GM21423 (cell line): ENCODE measurements around the gene HCCS.
"Not testable (repeated sequence)": the region's sequence is repeated elsewhere in the genome, so short reads cannot be mapped to it uniquely, and the experiment has no call there.

Experiments used
- ATAC-seq: cut with Tn5 transposase; IDR thresholded peaks from one replicate; pipeline ENCODE4 v1.9.1; 2021; ENCODE audit warnings: mild to moderate bottlenecking, moderate library complexity; ENCODE audit not compliant: unreplicated experiment

Gene HCCS

DNA sequence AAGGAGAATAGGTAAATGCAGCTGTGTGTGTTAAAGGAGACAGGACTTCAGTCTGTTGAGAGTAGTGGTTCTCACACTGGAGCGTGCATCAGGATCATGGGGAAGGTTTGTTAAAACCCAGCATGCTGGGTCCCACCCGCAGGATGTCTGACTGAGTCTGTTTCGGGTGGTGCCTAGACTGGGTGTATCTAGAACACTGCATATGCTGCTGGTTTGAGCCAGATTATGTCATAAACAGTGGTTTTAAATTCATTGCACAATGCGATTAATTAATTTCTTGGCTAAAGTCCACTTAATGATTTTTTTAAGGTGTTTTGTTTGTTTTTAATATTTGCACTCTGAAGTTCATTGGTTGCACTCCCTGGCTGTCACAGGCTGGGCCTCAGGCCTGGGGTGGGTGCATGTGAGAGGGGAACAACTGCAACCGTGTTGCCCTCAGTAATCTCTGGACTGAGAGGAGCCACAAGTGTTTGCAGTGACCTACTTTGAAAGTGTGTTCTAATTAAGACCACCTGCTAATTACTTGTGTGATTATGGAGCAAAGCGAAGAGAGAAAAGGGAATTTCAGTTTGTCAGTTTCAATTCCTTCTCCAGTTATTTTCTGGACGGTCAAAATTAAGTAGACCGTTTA is 8.3 kb downstream of the HCCS start:
- ATAC-seq = no peak

DNA sequence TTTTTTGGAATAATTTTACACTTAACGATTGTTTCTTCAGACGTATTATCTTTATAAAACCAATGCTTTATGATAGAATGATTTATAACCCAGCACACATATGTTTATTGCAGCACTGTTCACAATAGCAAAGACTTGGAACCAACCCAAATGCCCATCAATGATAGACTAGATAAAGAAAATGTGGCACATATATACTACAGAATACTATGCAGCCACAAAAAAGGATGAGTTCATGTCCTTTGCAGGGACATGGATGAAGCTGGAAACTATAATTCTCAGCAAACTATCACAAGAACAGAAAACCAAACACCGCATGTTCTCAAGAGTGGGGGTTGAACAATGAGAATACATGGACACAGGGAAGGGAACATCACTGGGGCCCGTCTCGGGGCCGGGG is 12.0 kb downstream of the HCCS start:
- ATAC-seq = not testable (repeated sequence)

DNA sequence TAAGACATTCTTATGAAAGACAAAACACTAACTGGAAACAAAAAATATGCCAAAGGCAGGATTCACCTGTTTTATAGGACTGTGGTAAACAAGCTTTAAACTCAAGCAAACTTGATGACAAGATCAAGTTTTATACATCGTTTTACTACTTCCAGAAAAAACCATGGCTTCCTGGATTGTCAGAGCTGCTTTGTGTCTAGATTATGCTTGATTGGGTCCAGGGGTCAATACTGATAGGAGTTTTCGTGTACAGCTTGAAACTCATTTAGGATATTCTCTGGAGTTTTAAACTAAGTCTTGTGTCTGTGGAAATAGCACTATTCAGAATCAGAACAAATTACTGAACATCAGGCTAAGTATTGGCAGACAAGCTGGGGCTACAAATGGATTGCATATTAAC is 13.0 kb downstream of the HCCS start:
- ATAC-seq = no peak

DNA sequence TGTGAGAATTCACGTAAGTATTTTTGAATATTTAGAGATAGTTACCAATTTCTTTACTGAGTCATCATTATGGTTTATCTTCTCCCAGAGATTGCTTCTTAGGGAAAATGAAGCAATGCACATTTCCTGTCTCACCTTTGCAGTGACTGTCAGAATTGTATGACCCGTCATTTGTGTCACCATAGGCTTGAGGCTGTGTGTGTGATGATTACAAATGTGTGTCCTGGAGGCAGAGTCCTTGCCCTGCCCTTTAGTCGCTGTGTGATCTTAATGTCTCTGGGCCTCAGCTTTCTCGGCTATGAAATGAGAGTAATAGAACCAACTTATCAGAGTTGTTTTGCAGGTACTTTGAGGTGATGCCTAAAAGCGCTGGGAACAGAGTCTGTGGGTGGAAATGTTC is 13.9 kb downstream of the HCCS start:
- ATAC-seq = no peak

DNA sequence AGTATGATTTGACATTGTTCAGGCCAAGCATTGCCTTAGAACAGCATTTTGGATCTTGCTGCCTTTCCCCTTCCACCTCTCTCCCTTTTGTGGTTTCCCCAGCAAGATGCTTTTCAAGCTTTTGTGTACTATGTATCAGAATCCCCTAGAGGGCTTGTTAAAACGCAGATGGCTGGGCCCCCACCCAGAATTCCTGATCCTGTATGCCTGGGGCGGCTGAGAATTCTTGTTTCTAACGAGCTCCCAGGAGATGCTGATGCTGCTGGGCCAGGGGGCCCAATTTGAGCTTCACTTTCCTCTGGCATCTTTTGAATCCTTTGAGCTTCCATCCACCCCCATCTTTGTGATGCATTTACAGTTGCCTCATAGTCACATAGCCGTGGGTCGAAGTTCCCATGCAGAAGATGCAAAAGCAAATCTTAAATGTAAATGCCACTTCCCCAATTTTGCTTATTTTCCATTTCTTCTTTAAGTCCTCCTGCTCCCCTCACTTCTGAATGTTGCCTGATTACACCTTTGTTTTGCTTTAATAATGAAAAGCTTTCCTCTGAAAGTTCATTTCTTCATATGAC is 18.5 kb downstream of the HCCS start:
- no peak for ATAC-seq

DNA sequence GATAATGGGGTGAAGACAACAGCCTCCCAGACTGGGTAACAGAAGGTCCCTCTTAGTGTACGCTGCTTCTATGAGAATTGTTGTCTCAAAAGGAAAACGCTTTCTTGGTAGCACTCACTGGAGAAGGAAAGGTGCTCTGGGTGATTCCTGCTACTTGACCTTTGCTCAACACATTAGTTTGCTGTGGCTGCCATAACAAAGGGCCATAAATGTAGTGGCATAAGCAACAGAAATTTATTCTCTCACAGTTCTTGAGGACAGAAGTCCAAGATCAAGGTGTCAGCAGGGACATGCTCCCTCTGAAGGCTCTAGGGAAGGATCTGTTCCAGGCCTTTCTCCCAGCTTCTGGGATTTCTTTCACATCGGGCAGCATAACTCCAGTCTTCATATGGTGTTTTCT is 19.0 kb downstream of the HCCS start:
- no peak for ATAC-seq

DNA sequence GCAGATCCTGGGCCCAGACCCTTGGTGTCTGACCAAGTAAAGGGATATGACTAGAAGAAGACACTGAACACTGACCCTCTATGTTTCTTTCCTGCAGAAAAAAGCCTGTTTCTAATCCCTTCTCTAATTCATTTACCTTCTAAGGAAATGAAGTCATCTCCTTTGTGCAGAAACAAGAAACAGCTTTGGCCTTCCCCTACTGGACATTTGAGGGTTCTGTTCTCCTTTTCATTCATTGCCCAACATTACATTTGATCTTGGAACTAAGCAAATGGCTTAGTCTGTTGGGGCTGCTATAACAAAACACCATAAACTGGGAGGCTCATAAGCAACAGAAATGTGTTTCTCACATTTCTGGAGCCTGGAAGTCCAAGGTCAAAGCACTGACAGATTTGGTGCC is 20.0 kb downstream of the HCCS start:
- ATAC-seq = no peak

DNA sequence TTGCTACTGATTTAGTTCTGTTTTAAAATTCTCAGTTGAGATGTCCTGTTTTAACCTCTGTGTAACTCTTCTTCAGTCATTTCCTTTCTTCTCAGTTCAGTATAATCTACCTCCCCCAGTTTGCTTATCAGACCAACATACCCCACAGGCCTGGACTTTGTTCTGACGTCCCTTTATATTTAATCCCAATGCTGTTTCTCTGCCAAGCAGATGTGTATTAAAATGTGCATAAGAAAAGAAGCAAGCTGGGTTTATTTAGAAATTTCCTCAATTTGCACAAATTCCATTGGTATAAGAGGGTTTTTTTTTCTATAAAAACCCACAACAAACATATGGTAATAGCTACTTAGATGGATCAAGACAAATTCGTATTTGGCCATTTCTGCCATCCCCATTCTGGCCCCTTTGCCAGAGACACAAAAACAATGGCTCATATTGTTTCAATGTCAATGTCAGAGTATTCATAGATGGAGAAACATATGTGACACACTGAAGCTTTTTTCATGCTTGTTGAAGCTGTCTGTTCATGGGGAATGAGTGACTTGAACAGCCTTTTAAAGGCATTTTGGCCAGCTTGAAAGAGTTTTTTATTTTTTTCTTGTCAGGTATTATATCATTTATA is 24.5 kb downstream of the HCCS start:
- ATAC-seq = no peak

DNA sequence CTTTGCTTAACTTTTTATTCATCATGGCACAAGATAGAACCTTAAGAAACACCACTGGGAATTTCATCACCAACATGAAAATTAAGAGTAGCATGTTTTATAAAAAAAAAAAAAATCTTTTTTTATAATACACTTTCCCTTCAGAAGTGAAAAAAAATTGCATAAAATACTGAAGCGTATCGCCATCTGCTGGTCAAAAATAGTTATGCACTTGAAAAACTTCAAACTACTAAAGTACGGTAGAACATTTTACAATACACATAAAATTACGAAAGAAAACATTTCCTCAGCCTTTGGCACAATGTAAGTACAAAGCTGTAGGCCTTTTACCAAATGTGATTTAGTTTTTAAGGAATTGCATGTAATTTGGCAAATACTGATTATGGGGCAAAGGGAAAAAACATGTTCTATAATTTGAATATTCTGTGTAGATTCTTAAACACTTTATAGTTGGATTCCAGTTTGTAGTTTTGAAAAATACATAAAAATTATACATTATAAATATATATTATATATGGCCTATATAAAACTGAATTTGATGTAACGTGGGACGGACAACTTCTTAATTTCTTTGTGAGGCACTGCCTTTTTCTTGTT is 26.5 kb downstream of the HCCS start:
- no peak for ATAC-seq

DNA sequence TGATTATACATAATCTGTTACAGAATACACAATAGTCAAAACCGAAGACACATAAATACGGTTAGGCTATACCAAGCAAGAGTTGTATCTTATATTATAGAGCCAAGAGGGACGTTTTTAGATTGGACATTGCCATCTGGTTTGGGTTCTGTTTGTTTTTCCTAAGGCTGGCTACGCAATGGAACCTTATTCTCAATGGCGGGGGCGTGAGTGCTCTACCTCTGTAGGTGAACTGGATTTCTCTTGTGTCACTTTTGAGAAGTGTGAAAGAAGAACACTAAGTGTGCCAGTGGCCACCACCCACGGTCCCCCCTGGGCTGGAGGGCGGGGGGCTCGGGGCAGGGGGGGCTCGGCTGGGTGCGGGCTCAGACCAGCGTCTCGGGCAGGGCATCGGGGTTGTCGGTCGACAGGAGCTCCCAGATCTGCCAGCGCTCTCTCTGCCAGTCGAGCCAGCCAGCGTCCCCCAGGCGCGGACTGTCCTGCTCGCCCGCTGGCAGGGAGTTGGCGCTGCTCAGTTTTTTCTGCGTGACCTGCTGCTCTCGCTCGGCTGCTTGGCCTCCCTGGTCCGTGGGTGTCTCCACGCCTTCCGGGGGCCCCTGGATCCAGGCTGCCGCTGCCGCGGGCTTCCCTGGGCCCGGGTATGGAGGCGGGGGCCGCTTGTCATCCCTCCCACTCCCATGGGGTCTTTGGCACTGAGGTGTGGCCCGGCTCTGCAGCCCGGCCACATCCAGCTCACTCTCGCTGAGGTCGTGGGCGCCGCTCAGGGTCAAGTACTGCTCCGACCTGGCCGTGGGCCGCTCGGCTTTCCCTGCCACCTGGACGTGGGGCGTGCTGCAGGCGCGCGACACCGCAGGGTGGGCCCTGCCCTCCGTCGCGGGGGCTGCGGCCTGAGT is 27.6 kb downstream of the HCCS start:
- no peak for ATAC-seq

DNA sequence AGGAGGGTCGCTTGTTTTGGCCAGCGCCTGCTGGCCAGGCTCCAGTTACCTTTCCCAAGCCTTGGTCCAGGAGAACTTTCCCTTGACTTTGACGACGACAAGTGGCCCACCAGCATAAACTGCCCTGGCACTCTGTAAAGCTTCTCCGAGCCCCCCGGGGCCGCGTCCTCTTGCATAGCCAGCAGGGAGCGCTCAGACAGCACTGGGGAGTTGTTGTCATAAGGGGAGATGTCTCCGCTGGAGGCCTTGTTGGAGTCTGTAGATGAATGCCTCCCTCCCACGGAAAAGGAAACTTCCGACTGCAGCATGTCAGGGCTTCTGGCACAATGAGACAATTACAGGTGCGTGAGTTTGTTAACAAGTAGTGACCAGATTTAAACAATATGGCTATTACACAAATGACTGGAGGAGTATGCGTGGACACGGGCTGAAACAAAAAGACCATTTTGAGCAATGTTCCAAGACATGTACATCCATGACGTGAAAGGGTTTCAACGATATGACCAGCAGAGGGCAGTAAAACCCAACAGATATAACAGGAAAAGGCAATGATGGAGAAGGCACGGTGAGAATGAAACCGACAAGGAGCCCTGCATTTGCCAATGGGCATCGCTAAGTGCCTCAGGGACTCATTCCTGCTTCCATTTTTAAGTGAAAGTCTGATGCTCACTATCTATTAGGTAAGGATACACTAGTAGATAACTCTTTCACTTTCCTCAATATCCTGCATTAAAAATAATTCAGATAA is 33.0 kb downstream of the HCCS start:
- peak; percentile 69 for ATAC-seq

DNA sequence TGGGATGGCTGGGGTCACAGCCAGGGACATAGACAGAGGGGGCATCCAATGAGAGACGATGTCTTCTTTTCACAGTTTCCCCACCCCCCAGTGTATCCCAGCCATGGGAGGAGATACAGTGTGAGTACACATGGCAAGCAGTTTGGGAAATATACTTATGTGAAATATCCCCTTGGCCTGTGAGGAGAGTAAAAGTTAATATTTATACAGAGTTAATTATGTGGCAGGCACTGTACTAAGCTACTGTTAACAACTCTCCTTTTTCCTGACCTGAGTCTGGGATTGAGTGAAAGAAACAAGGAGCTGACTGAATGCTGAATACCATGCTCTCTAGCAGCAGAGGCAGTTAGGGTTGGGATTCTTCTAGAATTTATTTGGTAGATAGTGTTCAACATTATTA is 35.3 kb downstream of the HCCS start:
- no peak for ATAC-seq

DNA sequence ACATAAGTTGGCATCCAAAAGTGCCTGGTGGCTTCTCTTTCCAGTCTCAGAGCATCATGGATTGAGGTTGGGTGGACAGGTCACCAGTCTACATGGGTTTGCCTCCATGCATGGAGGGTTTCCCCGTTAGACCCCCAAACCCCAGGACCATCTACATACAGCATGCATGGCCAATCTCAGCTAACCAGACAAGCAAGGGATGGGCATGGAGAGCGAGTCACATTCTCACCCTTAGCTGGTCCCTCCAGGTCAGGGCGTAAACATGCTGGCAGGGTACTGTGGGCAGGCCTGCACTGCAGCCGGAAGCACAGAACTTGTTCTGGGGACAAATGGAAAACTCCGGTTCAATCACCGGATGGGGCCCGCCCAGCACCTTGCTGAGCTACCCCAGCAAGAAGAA is 37.3 kb downstream of the HCCS start:
- no peak for ATAC-seq

DNA sequence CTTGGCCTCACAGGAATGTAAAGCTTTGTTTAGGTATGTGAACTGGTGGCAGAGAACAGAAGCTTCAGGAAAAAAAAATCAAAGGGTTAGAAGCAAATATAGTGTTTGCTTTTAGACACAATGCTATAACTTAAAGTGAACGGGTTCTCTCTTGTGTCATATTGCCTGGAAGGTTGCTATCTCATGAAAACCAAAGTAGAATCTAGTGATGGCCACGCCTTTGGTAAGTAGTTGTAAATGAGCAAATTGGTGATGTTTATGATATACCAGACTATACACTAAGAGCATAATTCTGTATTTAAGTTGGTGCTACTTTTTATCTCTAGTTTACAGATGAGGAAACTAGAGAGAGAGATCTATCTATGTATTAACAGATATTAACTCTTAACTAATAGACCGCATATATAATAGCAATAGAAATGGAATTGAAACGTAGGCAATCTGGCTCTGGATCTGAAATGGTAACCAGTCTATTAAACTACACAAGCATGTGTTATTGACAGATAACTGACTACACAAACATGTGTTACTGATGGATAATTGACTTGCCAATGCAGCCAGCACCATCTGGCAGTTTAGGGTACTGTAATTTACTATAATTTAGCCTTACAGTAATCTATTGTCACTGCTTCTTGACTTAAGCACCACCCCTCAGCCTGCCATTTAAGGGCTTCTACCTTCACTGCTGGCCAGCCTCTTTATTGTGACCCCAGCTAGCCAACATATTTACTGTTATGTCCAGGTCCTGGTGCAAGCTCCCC is 40.8 kb downstream of the HCCS start:
- no peak for ATAC-seq

DNA sequence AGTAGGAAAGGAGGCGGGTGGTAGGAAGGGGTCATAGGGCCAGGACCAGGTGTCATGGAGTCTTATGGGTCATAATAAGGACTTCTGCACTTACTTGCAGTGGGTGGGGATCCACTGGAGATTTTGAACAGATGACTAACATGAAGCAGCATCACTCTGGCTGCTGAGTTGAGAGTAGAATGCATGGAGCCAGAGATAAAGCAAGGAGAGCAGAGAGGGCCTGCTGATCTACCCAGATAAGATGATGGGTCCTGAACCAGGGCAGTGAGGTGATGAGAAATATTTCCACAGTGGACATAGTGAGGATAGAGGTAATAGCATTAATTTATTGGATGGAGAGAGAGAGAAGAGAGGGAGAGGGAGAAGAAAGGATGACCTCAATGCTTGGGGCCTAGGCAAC is 48.0 kb downstream of the HCCS start:
- no peak for ATAC-seq

DNA sequence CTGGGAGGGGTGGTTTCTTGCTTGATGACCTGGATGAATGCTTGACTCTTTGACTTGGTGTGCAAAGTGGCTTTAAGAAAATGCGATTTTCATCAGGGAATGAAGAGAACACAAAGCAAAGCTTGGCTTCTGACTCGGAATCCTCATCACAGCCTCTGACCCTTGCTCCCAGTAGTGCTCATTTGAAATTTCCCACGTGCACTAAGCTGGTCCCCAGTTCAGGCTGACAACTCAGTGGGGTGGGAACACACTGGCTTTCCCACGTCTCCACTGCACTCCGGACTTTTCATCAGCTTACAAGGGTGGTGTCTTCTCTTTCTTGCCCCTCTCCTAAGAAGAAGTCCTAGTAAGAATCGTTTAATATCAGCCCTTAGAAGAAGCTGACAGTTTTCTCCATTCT is 53.3 kb downstream of the HCCS start:
- ATAC-seq = no peak

DNA sequence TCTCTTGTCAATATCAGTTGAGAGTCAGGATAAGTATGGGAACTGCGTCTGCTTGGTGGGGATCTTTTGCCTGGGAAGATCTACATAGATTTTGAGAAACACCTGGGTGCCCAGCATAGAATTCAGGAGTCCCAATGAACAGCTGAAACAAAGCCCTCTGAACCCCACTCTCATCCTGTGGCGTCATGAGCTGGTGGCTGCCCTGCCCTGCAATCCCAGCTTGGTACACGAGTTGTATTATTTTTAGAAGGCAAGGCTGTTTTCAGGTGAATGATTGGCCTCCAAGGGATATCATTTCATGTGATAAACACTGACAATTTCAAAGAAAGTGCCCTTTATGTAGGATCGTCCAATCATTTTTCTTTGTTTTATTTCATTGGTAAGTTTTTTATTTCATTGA is 60.8 kb downstream of the HCCS start:
- ATAC-seq = no peak

DNA sequence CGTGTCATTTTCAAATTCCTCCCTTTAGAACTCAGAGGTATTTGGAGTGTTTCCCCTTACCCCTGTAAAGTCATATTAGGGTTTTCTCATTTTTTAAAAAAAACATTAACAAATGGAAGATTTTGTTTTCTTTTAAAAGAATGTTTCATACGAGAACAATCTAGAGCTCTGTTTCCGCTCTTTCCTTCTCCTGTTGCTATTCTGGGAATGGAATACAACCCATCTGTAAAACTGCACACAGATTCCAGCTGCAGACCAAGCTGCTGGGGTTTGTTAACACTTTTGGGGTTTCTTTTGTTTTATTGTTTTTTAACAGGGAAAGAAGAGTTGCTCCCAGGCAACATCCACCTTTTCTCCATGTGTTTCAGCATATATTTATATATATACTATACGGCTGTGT is 61.3 kb downstream of the HCCS start:
- no peak for ATAC-seq
